Activated CD8-positive, alpha-beta memory T cell treated with anti-CD3 and anti-CD28 coated beads, Interleukin-2, amount 50 U/mL, for 1 hour (primary cell): ENCODE data around the gene TMSB4X.
"Not testable (repeated sequence)": the region's sequence is repeated elsewhere in the genome, so short reads cannot be mapped to it uniquely, and the experiment has no call there.

Experiments used
- DNase-seq: peaks from one replicate; pipeline ENCODE4 v3.0.0-alpha.2; 2020; ENCODE audit errors: extremely low read depth

The TMSB4X gene

DNA sequence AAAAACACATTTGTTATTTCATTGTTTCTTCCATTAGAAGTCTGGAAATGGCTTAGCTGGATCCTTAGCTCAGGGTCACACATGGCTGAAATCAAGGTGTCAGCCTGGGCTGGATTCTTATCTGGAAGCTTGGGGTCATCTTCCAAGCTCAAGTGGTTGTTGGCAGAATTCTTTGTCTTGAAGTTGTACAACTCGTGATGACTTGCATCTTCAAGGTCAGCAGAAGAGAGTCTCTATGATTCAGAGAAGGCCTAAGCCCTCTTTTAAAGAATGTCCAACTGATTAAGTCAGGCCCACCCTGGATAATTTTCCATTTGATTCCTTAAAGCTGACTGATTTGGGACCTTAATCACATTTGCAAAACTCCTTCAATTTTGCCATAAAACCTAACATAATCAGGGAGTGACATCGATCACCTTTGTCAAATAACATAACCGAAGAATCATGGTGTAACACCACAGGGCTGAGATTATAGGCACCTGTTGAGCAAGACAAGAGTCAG, 22.1 kb downstream of the TMSB4X start:
- DNase-seq: no peak

DNA sequence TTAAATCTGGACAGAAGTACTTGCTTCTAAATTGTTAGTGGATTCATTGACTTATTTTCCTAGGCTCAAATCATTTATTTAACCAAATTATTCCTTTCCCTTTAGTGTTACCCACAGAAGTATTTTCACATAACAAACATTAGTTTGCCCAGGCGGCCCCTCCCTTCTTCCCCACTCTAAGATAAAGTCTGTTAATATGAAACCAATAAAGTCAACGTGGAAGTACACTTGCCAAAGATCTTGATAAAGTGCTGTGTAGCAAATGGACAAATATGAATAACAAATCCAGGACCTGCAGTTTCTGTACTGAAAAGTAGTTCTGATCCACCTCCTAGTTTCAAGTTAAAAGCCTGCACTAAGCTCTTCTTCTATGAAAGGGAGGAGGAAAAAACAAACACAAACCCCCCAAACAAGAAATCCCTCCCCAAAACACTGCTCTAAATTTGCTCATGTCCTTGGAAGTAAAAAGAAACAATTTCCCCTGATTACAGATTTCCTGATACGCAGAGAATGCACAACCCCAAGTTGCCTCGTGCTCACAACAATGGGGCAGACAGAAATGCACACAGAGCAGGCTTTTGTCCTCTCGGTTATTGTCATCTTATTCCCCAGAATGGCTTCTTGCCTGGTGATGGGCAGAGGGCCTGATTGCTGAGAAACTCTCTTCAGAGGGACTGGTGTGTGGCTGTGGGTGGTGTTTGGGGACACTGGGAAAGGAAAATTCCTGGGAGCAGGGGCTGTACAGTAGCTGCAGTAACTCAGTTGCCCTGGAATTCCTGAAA, 23.2 kb downstream of the TMSB4X start:
- no peak for DNase-seq

DNA sequence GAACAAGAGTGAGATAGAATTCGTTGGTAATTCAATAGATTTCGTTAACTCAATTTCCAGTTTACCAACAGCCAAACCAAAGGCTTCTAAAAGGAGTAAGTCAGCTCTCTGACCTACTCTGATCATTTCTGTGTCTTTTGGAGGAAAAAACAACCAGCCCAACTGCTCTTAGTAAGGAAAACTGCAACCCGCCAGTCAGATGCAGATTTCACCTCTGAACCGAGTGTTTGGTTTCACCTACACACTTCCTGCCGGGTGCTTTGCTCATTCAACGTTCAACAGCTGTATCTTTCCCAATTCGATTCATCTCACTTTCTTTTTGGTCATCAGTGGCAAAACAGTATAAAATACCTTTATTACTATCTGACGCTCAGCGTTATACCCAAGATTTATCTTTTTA, 24.5 kb downstream of the TMSB4X start:
- DNase-seq: no peak

DNA sequence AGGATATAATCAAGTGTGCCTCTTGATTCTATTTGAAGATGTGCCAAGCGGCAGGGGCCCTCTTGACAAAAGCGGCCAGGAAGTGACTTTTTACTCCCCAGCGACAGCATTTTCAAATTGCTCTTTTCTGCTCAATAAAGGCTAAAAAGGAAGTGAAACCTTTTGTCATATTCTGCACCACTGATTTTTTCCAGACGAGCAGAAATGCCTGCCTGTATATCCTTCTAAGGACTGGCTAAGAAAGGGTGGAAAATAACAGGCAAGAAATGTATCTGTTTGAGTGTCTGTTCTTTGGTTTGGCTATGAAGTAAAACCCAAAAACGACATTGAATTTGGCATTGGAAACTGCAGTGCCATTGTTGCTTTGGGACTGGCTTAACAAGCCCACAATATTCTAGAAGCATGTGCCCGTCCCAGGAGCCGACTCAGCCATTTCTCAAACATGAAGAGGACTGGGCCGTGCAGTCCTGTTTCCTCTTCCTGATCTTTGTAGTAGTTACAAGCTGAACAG, 25.4 kb downstream of the TMSB4X start:
- DNase-seq: no peak

DNA sequence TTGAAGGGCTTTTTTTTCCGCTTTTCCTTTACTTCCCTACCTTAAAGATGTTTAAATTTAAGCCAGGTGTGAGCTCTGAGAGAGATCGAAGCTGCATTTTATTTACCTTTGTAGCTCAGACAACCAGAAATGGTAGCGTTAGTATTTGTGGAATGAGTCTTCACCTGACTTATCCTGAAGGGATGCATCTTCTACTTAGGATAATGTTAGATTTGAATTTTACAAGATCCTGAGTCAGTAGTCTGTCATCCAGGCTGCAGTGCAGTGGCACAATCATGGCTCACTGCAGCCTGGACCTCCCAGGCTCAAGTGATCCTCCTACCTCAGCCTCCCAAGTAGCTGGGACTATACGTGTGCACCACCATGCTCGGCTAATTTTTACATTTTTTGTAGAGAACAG, 26.2 kb downstream of the TMSB4X start:
- no peak for DNase-seq

DNA sequence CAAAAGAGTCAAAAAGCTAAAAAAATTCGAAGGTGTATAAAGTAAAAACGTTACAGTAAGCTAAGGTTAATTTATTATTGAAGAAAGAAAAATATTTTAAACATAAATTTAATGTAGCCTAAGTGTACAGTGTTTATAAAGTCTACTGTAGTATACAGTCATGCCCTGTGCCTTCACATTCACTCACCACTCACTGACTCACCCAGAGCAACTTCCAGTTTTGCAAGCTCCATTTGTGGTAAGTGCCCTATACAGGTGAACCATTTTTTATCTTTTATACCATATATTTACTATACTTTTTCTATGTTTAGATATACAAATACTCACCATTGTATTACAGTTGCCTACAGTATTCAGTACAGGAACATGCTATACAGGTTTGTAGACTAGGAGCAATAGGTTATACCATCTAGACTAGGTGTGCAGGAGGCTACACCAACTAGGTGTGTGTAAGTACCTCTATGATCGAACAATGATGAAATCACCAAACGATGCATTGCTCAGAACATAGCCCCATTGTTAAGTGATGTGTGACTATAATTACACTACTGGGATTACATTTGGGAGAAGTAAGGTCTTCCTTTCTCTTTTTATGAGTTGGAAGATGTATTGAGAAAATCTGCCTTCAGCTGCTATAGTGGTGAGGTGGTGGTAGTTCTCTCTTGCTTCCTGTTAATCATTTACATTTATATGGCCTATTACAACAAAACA, 27.2 kb downstream of the TMSB4X start:
- DNase-seq: no peak

DNA sequence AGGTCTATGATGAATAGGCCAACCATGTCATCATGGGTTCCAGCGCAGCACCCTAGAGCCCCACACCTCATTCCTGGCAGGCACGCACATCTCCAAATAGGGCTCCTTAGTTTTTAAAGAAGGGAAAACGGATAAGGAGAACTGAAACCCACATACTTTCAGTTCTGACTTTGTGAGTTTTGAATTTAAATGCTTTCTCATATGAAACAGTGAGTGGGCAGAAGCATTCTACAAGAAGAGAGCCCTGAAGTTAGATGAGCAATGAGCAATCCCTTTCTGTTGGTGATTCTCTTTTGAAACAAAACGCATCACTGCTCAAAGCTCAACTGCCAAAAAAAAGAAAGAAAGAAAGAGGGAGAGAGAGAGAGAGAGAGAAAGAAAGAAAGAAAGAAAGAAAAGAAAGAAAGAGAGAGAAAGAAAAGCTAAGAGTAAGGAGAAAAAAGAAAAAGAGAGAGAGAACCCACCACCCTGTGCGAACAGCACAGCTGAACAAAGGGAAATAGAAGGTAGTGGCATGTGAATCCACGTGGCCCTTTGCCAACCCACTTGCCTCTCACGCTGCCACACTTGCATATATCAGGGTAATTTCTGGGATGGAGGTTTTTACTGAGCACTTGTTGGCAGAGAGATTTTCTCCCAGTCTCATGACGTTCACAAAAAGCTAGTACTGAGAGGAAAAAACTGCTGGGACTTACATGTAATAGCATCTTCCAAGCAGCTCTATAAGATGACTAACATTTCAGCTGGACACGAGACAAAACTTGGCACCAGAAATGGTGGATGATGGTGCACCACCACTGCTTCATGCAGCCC, 31.0 kb downstream of the TMSB4X start:
- DNase-seq: no peak

DNA sequence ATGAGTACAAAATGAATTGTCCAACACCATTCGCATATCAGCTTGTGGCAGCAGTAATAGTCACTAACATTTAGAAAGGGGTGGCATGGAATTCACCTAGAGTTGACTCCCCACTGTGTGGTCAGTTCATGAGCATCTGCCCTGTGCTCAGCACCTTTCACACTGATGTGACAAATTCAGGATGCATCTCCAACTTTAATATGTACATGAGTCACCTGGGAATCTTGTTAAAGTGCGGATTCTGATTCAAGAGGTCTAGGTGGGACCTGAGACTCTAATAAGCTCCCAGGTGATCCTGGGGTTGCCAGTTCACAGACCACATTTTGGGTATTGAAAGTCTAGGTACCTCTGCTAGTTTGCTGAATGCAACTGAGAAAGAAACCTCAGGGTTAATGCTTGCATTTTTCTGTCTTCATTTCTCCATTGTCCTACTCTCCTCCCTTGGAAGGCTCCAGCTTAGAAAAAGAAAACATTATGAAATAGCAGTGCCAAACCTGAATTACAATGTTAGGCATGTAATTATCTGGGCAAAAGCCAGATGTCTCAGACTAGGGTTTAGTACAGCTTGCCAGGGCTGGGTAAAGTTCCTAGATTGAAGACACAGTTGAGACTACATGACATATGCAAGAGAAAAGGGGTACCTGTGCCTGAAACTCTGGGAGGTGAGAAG, 32.7 kb downstream of the TMSB4X start:
- DNase-seq: no peak

DNA sequence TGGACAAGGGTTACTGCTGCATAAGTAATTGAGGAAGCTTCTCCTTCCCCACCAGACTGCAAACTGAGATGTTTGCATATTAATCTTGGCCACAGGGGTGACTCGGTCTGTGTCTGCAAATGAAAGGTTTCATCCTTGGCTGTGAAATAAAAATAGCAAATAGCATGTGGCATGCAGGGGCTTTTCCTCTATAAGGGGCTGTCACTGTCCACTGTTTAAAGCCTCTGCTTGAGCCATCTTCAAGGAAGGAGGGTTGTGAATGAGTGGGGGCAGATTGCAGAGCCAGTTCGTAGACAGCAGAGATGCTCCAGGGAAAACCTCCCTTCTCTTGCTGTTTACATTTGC, 33.3 kb downstream of the TMSB4X start:
- DNase-seq: no peak

DNA sequence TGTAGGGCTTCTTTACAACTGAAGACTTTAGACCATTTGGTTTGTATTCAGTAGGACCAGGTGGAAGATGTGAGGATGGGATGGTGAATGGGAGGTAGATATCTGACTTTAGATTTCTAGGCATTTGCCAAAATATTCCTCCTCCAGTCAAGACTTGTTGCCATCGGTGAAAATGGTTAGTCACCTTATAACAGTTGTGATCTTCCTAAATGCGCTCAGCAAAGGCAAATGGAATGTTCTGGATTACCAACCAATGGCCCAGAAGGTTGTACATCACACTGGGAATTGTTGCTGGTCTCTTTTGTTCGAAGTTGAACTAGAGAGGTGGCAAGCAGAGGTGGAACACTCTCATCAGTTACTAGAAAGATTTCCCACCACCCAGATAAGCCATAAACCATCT, 33.9 kb downstream of the TMSB4X start:
- DNase-seq: no peak

DNA sequence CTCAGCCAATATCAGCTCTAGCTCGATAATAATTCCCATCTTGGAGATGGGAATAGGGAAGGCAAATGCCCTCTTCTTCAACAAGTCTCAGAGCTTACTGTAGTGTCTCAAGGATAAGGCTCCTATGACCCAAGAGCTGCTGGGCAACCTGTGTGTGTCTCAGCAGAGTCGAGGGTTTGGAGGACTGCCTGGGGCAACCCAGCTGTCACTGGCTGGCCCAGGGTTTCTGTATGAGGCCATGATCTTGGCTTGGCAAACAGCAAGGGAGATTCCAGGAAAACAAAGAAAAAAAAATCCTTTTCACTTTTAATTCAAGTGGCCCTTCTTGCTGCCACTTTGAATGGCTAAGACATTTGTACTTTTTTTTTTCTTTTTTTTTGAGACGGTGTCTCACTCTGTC, 34.4 kb downstream of the TMSB4X start:
- DNase-seq: no peak

DNA sequence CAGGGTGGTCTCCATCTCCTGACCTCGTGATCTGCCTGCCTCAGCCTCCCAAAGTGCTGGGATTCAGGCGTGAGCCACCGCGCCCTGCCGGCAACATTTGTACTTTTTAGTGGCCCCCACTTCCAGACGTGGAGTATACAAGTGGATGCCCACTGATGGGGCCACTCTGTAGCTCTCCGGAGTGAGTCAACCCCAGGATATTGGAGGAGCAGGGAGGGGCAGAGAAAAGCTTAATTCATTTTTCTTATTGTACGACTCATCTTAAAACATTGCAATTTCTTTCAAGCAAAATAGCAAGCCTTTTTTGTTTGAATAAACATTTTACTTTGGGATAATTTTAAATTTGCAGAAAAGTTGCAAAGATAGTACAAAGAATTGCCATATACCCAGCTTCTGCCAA, 34.9 kb downstream of the TMSB4X start:
- DNase-seq: no peak

DNA sequence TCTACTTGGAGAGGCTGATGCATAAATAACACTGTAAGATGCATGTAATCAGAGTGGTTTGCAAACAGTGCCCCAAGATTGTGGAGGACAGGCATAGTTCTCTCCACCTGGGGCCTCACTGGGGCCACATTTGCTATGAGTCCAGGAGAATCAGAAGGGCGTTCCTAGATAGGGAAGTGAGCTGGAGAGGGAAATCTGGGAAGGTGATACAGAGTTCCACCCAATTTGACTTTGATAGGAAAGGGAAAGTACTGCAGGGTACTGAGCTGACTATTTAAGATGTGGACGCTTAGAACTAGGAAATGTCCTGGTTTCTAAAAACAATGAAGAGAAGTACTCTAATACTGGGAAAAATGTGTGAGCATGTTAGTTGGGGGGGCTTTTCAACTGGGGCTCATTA, 35.6 kb downstream of the TMSB4X start:
- no peak for DNase-seq

DNA sequence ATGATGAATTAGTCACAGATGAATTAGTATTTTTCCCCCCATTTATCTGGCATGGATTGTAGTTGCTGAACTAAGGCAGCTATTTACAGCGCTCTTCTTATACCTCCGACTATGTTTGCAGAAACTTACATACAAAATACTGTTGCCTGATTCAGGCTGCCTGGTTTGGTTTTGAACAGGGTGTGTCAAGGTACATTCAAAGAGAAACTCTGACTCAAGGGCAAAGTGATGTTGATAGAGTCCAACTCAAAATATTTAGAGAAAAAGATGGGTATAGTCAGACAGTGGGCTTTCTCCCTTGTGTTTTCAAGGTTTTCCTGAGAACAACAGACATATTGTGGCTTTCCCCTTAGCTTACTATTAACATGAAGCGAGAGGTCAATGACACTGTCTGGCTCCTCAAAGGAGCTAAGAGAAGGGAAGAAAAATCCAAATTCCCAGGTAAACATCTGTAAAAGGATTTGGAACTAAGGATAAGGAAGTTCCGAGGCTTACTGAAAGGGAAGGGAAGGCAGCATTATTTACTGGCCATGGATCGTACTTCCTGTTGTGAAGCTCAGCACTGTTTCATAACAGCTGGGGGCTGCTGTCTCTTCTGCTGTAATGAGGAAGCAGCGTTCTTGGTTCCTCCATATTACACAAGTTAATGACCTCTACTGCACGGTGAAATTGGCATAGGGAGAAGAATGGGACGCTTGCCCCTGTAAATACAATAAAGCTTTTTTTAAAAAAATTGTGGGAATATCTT, 38.6 kb downstream of the TMSB4X start:
- no peak for DNase-seq

DNA sequence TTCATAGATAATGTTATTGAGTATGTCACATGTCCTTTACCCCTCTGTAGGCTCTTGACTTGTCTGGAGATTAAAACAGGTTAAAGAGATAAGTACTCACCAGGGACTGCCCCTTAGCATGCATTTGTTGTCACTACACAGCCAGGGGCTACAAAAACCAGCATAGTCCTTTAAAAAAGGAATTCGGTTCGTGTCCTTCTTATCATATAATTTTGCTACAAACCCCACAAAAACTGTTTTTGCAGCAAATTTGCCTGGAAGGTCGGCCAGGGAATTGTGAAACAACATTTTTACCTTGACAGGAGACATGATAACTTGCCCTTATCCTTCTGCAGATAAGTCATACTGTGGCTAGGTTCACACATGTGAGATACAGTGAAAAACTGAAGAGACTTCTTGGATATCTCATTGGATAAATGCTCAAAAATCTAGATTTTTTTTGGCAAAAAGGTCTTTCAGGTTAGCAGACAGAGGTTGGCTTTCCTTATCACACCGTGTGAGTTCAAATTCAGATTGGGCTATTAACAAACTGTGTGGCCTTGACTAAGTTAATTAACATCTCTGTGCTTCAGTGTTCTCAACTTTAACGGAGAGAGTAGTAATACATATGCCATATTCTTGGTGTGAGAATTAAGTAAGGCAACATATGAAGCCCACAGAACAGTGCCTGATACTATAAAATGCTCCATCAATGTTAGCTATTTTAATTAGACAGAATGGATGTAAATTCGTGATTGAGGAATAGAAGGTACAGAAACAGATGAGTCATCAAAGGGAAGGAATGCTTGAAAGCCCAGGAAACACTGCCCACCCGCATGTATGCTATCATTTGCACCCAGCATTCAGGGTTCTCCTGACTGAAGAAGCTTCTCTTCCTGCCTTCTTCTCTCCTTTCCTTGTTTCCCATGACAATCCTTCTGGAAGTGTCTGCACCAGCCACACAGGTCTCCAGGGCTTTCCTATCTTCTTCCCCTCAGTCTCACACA, 39.5 kb downstream of the TMSB4X start:
- no peak for DNase-seq

DNA sequence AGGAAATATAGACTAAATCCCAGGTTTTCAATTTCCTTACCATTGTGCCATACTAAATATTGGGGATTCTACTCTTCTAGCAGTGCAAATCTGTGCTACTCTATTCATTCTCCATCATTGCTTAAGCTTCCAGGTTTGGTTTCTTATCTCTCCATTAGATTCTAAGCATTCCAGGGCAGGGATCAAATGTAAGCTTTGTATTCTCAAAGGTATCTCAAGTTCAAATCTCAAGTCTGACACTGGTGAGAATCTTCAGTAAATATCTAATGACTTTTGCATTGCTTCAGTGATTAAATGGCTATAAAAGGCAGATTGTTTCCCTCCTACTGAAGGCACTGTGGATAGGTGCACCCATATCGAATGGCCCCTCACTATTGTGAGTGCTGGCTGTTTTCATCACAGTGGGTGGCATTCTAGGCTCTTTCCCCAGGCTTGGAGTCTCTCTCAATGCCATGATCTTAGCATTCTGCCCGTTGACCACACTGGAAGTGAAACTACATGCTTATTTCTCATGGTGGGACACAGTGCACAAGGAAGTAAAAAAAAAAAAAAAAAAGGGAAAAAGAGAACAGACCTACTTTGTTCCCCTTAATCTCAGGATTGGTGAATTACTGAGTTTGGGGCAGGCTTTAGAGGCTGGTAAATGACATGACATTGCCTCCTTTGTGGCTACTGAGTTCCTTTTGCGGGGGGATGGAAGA, 40.8 kb downstream of the TMSB4X start:
- no peak for DNase-seq

DNA sequence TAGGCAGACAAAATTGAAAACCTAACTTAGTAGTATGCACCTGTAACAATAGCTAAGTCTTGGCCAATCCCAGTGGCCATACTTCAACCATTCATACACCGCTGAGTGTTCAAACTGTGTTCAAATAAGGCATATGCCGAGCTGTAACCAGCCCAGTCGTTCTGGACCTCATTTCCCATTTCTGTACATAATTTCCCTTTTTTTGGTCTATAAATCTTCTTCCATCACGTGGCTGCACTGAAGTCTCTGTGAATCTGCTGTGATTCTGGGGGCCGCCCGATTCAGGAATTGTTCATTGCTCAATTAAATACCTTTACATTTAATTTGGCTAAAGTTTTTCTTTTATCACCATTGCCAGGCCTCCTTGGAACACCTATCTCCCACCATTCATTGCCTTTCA, 41.8 kb downstream of the TMSB4X start:
- DNase-seq: not testable (repeated sequence)

DNA sequence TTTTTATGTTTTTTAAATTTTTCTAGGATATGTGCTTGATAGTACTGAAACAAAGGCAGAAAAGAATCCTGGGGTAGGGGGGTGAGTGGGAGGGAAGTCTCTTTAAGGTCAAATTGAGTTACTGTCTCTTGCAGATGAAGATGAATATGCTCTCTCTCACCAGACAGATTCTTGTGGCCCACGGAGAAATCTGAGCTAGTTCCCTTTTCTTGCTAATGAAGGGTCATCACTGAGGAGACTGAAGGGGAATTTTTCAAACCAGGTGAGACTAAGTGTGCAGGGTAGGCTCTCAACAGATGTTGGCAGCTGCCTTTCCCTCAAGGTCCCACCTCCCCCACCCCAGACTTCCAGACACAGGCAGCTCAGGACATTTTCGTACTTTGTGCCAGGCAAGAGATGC, 48.0 kb downstream of the TMSB4X start:
- DNase-seq: no peak

DNA sequence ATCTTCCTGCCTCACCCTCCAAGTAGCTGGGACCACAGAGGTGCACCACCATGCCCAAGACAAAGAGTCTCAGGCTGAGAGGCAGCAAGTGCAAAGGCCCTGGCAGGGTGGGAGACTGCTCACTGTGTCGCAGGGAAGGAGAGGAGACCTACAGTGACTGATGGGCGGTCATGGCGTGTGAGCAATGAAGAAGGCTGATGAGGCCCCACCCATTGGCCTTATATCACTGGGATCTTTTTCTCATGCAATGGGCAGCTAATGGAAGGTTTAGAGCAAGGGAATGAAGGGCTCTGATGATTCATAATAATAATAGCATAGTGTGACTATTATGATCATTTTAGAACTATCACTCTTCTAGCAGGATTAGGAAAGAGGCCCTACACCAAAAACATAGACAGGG, 48.7 kb downstream of the TMSB4X start:
- DNase-seq: no peak
